ENCODE measurements around the gene CENPE. TPM values are rescaled to one million over a fixed set of nuclear protein-coding genes. Genes with fewer than 3 reads are reported as not detected.

CENPE gene
- total RNA-seq = 2.1 and 16.6 TPM in 2 replicates

GRCh38 chr4:103198111-103198765, at the start of gene CENPE:
CENPE (minus strand) TSS chr4:103198343; CDS start chr4:103198319, 24 bp downstream.

DNA sequence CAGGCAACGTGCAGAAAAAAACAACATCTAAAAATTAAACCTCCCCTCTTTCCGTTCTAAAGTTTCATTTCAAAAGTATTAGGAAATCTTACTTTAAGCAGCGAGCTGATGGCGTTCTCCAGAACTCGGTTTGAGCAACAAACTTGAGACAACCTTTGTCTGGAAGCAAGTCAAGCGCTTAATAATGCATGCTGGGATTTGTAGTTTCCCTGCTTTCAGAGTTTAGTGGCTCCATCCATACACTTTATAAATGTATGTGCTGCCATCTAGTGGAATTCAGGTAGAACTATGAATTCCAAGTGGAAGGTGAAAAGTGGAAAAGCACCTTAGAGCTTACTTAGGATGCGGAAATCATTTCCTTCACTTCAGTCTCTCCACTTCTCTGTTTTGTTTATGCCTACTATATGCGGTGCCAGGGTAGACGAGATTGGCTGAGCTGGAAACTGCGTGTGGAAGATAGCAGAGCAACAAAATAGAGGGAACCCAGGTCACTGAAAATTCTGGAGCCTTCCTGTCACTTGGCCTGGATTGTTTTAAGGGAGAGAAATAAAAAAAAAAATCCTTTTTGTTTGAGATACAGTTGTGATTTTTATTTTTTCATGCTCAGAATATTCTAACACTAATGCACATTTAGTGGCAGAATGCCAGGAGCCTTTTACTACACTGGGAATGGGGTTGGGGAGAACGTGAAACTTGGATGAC, 98.3 kb downstream of the CENPE start, which contains the start of gene BDH2:
TSS of gene BDH2 (minus strand) at position 144 of the 702 bp plus-strand sequence. CDS start 3,580 bp downstream, outside the sequence.

GRCh38 chr4:103076747-103077347, 121.3 kb downstream of the CENPE start, which contains the start of gene SLC9B2:
SLC9B2 (minus strand) TSS chr4:103076761; CDS start chr4:103067550, 9,211 bp downstream.

Other genes starting within 250 kb of the CENPE start
- gene SLC9B1, start 178.6 kb downstream of the CENPE start, total RNA-seq = 0.51 and 0.89 TPM in 2 replicates
- 16.6 and 18.1 TPM in 2 replicates for gene SLC9B2, start 121.6 kb downstream of the CENPE start, total RNA-seq
- 45.4 and 73.0 TPM in 2 replicates for gene BDH2, start 98.5 kb downstream of the CENPE start, total RNA-seq